AG09319 (cell line): Measurements from ENCODE around the gene SLC16A4.

ENCODE experiments used
- DNase-seq: peaks from one replicate; pipeline ENCODE4 v3.0.0-alpha.2; 2010; ENCODE audit warnings: low read depth; ENCODE audit errors: extremely low read depth
- CTCF ChIP-seq: IDR thresholded peaks from 2 replicates; pipeline ENCODE4 v1.5.1; 2011; ENCODE audit warnings: low read depth, mild to moderate bottlenecking, inconsistent platforms, low read length, moderate library complexity

Gene SLC16A4

GRCh38 chr1:110341872-110342331, 48.9 kb downstream of the SLC16A4 start:
- TF ChIP-seq CTCF: no peak; the same call in 1 of the 2 replicates
- DNase-seq: no peak

- DNase-seq: no peak
- TF ChIP-seq CTCF: no peak
Measured at GRCh38 chr1:110341146-110341871, 49.5 kb downstream of the SLC16A4 start.

GRCh38 chr1:110340207-110340468, 50.7 kb downstream of the SLC16A4 start:
- DNase-seq: no peak
- TF ChIP-seq CTCF: no peak

- TF ChIP-seq CTCF: peak; percentile 52
- DNase-seq: no peak
Measured at GRCh38 chr1:110339407-110340206, 51.2 kb downstream of the SLC16A4 start.

GRCh38 chr1:110338886-110339406, 51.9 kb downstream of the SLC16A4 start, which contains the start of gene RBM15:
Gene RBM15 (plus strand): TSS chr1:110339377. CDS start chr1:110339406, 29 bp downstream.
- DNase-seq: peak; percentile 100
- no peak for TF ChIP-seq CTCF

- peak; percentile 43 for TF ChIP-seq CTCF
- peak; percentile 62 for DNase-seq
Measured at GRCh38 chr1:110338309-110338885, 52.4 kb downstream of the SLC16A4 start.
